Stimulated activated CD4-positive, alpha-beta T cell treated with anti-CD3 and anti-CD28 coated beads, Interleukin-12 subunit alpha, Interleukin-12 subunit beta, amount 100 ng/mL, for 48 hours (primary cell): ENCODE results near the gene FGD4.

ENCODE experiments used
- DNase-seq, 3 donors: peaks; one replicate each; pipeline ENCODE4 v3.0.0-alpha.2; 2020; ENCODE audit warnings: low read depth in 2 of 3, low spot score in 1 of 3

Gene FGD4

DNA sequence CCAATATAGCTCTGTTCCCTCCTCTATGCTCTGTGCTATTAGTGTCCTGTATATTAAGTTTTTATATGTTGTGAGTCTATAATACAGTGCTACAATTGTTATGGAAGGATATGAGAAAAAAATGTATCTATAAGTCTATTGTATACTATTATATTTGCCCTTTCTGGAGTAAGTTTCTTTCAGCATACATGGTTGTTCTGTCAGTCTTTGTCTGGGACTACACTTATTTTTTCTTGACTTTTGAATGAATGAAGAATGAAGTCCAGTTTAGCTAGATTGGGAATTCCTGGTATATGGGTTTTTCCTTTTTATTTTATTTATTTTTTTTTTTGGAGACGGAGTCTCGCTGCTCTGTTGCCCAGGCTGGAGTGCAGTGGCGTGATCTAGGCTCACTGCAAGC lies 203.7 kb downstream of the FGD4 start:
- DNase-seq: no peak

DNA sequence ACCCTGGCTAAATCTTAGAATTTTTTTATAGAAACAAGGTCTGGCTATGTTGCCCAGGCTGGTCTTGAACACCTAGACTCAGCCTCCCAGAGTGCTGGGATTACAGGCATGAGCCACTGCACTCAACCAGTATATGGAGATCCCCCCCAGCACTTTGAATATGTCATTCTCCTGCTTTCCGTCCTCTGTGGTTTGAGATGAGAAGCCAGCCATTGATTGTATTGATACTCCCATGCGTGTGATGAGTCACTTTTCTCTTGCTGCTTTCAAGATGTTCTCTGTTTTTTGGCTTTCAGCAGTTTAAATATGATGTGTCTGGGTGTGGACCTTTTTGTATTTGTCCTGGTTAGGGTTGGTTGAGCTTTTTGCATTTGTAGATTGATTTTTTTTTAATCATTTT lies 204.5 kb downstream of the FGD4 start:
- peak; percentile 12 to 26 (median 13) for DNase-seq

DNA sequence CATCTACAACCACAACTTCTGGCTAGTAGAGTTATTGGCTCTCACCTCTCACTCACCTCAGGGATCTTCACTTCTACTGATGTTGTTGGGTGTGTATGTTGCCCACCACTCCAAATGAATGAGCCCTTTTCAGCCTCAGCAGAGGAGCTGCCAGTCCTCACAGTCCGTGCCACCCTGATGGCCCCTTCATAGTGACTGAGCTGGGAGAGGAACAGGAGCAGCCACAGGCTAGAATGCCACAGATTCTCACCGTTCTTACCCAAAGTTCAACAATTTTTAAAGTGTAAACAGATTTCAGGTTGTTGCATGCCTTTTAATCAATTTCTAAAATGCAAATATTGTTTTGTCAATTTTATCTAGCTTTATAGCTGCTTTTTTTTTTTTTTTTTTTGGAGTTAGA lies 205.2 kb downstream of the FGD4 start:
- DNase-seq: no peak

DNA sequence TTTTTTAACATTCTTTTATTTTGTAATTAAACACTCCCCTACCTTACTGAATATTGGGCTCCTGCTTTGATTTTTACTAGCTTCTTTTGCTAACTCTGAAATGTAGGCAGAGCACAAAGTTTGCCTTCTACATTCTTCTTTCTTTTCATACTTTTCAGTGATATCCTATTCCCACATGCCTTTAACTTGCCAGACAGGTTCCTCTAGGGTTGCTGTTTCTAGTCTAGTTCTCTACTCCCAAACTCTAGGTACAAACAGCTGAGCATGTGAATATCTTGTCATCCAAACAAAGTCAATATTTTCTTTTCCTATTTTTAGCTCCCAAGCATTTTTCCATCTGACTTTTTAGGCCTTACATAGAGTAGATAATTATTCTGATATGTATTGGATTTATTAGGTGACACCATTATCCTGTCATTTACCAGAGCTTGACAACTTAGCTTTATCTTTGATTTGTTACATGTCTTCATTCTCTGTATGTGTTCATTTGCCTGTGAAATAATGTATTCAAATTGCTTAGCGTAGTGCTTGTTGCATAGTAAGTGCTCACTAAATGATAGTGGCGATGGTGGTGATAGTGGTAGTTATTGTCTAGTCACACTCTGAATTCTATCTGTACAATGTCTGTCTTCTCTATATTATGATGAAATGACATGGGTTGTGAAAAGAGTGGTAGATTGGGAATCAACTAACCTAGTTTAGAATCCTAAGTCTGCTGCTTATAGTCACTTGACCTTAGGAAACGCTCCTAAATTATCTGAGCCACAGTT lies 206.2 kb downstream of the FGD4 start:
- no peak for DNase-seq

DNA sequence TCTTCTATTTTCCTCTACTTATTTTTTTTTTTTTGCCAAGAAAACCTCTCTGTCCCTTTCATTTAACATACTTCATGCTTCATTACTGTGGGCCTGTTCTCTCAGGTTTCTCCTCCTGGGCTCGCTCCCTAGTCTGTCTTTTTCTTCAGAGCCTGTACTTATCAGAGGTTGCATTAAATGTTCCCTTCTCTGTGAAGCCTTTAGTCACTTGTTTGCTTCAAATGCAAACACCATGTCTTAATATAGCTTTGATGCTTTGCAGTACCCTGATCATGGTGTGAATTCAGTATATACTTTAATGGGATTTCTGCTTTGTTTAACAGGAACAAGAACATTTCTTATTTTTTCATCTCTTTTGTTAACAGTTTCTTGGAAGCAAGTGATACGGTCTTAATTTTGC lies 207.1 kb downstream of the FGD4 start:
- DNase-seq: no peak

DNA sequence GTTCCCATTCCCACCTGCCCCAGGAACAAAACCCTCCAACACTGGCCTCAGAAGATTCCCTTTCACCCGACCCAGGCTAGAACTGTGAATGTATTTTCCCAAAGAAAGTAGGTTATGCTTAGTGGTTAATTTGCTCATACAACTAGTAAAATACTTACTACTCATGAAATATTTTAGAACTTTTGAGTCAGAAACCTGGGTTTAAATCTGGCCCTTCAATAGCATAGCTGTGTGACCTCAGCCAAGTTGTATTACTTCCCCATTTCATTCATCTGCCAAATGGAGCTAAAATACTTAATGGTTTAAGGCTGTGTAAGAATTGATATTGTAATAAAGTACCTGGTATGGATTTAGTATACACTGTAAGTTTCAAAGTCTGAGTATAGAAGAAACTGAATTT lies 210.6 kb downstream of the FGD4 start:
- no peak for DNase-seq

DNA sequence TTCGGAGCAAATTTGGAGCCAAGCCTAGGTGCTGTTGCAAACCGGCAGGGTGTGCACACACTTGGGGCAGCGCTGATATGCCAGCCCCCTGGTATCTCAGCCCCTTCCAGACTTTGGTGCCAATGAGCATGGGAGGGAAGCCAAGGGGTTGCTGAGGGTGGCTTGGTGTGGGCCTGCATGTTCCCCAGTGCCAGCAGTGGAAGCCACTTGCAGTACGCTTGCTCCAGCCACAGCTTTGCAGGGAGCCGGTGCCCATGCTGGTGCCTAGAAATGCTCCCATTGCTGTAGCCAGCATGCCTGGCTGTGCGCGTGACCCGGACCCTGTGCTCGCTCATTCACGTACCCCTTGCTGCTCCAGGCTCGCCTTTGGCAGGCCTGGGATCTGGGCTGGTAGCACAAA lies 212.6 kb downstream of the FGD4 start:
- no peak for DNase-seq

DNA sequence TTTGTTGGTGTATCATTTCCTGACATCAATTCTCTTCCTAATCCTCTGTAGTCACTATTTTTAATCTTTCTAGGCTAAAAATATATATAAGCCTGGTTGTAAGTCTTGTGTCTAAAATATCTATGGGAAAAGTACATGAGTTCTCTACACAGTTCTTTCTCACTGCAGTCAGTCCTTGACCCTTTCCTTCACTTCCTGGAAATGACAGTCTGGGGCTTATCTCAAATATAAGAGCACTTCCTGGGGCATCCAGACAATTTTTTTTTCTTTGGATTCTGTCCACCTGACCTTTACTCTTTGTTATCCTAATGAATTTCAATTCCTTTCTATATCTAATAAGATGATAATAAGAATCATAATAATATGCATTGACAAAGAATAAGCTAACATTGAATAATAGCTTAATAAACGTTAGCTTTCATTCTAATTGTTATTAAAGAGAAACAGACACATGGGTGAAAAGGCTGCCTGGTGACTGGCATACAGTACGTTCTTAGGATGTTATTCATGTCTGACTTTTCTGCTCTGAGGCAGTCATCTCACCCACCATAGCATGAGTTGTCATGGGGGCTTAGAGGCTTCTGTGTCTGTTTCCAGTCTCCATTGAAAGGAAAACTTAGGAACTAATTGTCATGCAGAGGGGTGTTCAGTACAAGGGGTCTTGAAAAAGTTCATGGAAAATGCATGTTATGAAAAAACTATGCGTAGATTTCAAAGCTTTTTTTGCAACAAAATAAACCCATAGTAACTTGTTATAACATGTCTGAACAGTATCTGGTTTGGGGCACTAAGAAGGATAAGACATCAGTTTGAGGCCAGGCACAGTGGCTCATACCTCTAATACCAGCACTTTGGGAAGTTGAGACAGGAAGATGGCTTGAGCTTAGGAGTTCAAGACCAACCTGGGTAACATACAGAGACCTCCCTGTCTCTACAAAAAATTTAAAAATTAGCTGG lies 213.6 kb downstream of the FGD4 start:
- DNase-seq: no peak

DNA sequence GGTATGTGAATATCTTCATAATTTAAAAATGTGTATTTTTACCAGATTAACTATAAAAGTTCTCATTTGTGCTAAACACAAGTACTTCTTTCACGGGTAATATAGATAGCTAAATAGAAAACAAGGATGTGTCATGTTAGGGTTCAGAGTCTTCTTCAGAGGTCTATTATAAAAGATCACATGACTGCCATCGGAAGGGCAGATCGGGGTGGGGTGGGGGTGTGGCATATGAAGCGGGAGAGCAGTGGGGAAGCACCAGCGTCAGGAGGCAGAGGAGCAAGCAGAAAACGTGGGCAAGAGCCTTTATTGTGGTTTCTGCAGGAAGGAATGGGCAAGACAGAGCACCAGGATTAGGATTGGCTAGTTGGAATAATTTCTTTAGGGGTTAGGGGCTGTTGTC lies 216.1 kb downstream of the FGD4 start:
- no peak for DNase-seq

DNA sequence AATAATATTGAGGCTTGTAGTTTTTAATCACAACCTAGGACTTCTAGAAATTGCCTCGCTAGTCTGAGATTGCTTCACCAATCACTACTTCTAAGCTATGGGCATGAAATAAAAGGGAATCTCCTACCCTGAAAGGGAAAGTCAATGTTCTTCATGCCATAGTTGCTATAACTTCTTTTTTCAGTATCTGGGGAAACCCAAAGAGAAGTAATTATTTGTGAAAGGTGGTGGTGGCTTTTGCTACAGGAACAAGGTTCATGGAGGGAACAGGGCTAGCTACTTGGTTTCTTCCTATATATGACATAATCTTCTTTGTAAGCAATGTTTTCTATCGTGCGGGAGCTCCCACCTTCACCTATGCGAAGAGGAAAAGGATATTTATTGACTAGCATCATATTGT lies 218.2 kb downstream of the FGD4 start:
- DNase-seq: no peak

DNA sequence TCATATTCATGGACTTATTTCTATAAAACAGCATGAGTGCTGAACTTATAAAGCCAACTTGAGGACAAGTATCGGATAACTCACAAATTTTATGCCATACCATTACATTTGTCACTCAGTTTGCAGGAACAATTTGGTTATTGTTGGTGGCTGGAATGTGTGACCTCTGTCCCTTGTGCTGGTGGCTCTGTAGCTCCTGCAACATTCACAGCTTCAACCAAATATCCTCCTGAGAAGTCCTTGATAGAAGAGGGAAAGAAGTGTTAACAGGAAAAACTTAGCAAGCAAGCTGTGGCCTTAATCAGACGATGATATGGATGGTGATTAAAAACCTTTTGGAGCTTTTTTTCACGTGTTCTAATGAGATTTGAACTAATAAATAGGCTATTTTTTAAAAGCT lies 218.8 kb downstream of the FGD4 start:
- DNase-seq: no peak

DNA sequence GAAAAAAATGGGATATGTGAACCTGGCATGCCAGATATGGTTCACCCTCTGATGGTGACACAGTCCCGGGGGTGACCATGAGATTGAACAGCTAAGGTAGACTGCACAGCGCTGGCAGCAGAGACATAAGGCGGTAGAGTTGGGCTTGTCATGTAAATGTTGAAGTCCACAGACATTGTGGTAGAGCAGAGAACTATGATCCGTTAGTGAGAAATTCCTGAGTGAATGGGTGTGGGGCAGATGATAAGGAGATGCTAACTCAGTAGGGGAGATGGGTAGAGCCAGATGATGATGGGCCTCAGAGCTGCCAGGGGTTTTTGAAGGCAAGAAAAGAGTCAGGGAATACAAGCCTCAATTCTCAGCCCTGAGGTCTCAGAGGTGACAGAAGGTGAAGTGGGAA lies 228.6 kb downstream of the FGD4 start:
- no peak for DNase-seq

DNA sequence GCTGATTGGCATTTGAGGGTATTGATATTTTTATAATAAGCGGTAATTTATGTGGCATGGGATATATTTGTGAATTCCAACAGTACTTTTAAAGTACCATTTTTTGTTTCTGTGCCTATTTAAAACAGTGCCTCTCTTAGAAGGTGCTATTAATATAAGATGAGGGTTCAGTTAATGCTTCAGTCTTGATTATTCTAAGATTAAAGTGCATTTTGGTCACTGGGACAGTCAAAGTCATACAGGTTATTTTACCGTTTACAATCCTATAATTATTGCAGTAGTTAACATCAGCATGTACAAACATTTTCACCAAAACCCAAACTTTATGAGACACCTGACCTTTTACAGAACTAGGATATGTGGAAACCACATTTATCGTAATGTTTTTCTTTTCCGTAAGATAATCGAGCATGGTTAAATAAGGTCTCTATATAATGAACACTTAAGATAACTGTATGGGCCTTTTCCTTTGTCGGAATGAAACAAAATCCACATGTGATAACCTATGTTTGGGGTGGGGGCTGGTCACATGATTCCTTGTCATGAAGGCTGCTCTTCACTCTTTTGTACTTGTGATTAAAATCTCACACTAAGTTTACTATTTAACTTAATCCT lies 242.0 kb downstream of the FGD4 start:
- DNase-seq: no peak

DNA sequence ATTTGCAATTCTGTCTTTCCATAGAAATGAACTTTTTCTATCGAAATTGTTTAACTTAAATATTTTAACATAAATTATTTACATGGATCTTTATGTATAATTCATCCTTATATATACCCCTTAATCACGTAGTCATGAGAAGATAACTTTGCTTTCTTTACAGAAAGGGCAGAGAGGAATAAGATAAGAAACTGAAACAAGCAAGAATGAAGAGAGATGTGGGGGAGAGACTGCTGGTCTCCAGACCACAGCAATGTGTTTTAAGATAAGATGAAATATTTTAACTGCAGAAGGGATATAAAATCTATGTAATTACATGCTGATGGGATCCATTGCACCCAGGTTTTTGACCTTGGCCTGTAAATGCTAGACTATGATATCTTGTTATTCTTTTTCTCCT lies 245.1 kb downstream of the FGD4 start:
- DNase-seq: no peak

DNA sequence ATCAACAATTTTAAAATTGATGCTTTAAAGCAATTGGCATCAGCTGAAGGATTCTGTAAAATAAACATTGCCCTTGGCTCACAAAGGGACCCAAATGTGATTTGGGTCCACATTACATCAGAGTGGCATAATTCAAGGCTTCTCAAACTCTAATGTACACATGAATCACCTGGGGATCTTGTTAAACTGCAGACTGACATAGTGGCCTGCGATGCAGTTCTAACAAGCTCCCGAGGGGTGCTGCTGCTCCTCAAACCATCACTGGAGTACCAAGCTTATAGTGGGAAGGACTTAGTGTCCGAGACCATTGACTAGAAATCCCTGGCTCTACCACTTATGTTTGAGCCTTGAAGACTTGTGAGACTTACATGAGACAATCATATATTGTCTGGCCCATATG lies 247.9 kb downstream of the FGD4 start:
- no peak for DNase-seq

DNA sequence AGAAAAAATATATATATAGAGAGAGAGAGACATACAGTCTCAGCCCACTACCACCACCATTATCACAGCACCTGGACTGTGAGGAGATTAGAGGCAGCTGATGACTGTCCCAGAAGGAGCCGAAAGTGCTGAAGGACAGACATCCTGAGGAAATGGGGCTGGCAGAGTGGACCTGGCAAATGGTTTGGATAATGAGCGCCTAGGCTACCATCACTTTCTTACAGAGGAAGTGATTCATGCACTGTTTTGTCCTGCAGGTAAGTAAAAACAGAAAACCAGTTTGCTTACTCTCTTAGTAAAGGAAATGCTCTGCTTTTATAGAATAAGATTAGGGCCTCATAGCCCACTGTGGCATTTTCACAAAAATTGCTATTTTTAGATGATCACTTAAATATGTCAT lies 251.2 kb downstream of the FGD4 start:
- DNase-seq: no peak

DNA sequence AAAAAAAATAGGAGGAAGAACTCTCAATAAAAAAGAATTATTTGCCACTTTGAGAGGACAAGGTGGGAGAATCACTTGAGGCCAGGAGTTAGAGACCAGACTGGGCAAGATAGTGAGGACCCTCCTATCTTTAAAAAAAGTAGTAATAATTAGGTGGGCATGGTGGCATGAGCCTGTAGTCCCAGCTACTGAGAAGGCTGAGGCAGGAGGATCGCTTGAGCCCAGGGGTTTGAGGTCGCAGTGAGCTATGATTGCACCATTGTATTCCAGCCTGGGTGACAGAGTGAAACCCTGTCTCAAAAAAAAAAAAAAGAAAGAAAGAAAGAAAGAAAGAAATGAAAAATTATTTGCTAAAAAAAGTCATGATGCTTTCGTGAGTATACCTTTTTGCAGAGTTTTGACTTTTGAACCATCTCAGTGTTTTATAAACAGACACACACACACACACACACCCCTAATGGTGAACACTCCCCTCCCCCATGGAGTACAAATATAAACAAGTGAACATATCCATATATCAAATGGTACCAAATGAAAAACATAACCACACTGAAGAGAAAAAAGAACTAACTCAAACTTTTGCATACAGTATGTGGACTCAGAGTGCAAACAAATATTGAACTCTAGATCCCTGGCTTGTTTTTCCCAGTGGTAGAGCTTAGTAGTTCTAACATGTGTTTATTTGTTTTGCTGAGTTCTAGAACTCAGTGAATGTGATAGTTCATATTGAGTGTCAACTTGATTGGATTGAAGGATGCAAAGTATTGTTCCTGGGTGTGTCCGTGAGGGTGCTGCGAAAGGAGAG lies 252.0 kb downstream of the FGD4 start:
- no peak for DNase-seq

DNA sequence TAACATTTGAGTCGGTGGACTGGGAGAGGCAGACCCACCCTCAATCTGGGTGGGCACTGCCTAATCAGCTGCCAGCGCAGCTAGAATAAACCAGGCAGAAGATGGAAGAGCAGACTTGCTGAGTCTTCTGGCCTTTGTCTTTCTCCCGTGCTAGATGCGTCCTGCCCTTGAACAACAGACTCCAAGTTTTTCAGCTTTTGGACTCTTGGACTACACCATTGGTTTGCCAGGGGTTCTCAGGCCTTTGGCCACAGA lies 252.5 kb downstream of the FGD4 start:
- no peak for DNase-seq

DNA sequence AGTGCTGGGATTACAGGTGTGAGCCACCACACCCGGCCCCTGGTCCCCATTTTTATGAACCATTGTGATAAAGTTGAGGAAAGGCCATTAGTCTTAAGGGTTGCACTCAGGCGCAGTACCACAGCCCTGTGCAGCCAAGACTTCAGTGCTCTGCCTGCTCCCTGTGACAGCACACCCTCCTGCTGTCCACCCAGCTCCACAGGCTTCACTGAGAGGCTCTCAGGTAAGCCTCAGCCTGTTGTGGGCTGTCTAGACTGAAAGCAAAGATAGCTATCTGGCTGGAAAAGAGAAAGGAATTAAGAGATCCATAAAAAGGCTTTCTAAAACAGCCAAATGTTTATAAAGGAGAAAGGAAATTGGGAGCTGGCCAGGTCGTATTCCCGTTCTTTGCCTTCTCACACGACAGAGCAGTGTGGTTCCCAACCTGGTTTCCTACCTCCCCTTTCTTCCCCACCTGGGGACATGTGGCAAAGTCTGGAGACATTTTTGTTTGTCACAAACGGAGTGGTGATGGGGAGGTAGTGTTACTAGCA lies 260.6 kb downstream of the FGD4 start:
- no peak for DNase-seq

DNA sequence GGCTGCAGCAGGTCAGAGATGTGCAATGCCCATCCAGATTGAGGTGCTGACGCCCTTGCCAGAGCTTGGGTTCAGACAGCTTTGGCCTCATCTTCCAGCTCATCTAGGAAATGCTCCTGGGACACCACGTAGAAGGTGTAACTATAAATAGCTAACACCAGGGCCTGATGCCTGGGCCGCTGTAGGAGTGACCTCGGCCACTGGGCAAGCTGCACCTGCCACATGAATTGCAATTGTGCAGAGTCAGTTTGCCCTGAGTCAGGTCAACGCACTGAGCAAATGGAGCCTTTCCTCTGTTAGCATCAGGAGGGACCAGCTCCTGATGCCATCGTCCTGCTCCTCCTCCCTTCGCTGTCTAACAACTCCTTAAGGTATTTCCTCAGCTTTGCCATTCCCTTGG lies 262.3 kb downstream of the FGD4 start:
- no peak for DNase-seq

DNA sequence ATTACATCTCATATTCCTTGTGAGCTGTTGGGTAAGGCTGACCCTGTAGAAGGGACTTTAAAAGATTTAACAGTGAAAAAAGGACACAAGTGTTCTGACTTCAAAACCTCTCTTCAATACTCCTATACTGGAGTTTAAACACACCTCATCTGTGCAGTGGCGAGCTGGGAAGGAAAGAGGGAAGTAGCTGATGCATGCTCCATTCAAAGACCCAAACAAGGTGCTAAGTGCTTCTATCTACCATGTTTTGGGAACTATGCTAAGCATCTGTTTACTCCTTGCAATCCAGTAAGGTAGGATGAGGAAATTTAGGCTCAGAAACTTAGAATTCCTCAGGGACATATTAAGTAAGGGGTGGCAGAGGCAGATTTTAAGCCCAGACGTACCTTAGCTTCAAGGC lies 263.3 kb downstream of the FGD4 start:
- DNase-seq: no peak
